ENCODE data around the gene TBC1D22A.

Gene TBC1D22A

DNA sequence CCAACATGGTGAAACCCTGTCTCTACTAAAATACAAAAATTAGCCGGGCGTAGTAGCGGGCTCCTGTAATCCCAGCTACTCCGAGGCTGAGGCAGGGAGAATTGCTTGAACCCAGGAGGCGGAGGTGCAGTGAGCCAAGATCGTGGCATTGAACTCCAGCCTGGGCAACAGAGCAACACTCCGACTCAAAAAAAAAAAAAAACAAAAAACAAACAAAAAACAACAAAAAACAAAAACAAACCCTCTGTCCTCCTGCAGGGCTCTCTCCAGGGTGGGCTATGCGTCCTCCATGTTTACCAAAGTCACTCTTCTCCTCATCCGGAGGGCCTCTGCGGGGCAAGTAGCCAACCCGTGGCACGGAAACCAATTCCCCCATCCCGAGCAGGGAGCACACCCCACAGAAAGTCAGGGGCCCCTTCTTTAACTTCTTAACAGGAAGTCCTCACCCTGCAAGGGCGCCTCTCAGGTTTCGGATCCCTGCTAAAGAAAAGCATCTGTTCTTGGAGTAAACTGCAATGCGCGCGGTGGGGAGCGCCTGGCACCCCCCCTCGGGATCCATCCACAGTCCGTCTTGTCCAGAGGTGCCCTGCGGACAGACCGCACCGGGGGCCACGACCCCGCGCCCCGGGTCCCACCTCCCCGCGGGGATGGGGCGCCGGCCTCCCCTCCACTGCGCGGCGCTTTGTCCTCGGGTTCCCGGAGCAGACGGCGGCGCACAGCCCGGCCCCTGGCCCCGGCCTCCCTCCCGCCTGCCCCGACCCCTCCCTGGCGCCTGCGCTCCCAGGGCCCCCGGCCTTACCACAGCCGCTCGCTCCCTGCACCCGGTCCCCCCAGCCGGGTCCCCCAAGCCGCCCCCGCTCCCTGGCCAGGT, 25.1 kb upstream of the TBC1D22A start:
- peak; percentile 26 for DNase-seq (ENCODE audit: low read depth)

DNA sequence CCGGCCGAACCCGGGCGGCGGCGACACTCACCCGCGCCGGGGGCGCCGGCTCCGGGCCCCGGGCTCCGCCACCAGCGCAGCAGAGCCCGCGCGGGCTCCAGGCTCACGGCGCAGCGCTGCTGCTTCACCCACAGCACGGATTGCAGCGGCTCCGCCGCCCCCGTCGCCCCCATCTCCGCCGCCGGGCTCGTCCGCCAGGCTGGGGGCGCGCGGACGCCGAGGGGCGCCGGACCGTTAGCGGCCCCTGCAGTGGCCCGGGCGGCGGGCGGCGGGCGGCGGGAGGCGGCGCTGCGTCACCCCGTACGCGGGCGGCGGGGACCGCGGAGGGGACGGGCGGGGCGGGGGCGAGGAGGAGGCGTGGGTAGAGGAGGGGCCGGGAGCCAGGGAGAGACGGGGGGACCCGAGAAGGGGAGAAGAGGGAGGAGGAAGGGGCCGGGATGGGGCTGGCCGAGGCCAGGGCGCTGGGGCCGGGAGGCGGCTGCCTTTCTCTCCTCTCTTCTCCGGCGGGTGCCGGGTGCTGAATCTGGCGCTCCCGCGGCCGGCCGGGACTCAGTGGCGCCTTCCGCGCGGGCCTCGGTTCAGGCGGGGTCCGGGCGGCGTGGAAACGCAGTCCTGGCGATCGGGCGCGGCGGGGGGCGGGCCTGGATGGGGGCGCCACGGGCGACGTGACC, 24.3 kb upstream of the TBC1D22A start, which contains the start of gene CERK:
Gene CERK (minus strand): TSS at position 277 of the 671 bp plus-strand sequence. CDS start 104 bp downstream, at position 173.
- DNase-seq (ENCODE audit: low read depth) = peak; percentile 80

DNA sequence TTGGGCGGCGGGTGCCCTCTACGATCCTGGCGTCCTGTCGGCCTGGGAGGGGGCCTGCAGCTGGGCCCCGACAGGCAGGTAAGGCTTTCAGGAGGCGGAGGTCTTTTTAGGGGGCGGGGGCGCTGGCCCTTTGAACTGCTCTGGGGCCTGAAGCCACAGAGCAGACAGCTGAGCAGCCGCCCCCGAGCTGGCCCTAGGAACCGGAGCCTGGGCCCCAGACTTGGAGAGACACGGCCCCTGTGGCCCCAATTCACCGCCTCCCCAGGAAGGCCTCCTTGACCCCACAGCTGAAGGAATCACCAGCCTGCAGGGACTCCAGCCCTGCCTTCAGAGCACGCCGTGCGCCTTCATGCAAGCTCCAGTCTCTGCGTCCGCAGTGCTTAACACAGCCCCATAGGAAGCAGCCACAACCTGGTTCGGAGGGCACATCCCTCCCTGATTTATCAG, 23.8 kb upstream of the TBC1D22A start:
- DNase-seq (ENCODE audit: low read depth) = no peak

DNA sequence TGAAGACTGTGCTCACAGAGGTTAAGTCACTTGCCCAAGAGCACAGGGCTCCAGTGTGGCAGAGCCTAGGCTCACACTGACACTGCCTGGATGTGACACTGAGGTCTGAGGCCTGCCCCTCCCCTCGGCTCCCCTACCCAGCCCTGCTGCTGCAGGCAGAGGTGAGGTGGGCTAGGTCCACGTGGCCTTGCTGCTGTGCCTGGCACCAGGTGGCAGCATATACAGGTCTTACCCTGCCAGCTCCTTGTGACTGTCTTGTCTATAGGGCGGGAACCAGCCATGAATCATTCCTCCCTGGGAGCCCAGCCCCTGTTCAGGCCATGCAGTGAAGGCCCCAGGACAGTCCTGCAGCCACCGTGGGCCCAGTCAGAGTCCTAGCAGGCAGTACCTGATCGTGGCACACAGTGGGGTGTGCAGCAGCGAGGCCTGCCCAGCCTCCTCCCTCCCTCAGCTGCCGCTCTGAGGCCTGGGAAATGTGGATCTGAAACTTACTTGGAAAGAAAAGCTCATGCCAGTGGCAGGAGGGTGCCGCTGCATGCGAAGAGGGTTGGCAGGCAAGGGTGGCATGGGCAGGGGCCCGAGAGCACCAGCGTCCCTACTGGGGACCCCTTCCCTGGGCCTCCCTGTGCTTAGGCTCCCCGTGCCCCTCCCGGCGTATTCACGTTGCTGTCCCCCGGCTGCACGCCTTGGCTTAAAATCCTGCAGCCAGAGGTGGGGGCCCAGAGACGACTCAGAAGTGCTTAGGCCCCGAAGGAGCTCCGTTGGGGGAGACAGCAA, 23.2 kb upstream of the TBC1D22A start:
- DNase-seq (ENCODE audit: low read depth) = peak; percentile 69

DNA sequence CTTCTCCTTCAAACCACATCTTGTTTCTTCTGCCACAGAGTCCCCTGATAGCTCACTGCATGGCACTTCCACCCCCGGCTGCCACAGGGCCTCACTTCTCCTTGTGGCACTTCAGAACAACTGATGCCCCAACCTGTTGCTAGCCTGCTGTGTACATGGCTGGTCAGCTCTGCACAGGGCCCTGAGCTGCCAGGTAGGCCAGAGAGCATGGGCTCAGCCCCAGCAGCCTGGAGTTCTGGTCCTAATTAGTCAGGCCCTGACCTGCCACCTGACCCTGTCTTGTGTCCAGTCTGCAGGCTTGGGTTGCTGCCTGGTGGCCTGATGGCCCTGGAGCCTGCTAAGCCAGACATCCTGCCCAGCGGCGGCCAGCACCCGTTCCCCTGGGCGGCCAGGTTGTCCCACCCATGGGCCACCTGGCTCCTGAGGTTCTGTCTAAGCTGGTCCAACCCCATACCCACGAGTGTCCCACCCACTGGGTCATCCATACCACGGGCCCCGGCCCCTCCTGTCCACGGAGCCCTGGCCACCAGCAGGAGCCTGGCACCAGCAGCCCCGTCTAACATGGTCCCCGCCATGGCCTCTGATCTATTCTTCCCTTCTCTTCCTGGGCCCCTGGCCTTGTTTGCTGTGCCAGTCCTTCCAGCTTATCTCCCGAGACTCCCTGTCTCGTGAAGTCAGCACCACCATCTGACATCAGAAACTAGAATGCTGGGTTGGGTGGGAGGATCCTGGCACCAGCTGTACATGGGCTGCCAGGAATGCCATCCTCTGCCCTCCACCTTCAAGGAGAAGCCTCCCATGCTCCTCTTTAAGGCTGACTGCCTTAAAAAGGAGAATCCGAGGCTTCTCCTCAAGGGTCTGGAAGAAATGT, 21.3 kb upstream of the TBC1D22A start:
- peak; percentile 16 for DNase-seq (ENCODE audit: low read depth)

DNA sequence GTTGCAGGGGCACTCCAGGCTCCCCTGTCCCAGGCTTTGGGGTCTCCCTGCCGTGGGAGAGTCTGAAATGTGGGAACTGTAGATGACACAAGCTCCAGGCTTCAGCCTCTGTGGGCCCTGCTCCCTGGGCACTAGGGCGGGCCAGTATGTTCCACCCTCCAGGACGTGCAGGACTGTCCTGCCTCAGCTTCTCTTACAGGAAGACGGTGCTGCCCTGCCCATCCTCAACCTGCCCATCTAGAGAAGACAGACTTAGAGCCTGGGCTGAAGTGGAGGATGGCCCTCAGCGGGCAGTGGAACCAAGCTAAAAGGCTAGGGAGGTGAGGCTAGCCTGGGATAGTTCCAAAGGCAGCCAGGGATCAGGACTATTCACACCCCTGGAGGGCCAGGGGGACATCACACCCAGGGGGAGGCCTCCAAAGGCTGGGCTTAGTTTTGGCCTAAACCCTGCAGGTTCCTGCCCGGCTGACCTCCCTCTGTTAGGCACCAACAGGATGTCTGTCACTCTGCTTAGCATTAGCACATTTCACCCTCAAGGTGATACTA, 20.4 kb upstream of the TBC1D22A start:
- no peak for DNase-seq (ENCODE audit: low read depth)

DNA sequence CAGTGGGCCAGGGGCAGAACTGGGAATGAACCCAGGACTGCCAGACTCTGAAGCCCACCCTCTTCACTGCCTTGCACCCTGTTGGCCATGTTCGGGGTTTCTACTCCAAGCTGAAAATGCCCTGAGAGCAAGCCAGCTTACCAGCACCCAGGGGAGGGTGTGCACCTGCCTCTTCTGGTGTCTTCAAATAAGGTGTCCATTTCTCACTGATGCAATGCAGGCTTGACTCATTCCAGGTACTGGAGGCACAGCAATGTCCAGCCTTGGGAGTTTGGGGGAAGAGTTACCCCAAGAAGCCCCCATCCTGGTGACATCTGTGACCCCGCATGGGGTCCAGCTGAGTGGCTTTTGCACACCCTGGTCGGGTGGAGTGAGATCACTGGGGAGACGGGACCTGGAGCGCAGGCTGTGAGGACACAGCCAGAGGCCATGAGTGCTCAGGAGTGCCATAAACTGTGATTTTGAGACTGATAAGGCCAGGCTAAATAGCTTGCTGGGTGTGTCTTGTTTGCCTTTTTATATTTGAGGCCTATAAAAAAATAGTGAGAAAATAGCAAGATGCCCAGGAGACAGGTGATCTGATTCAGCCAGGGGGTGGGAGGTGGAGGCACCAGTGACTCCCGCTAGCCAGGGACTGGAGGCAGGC, 19.8 kb upstream of the TBC1D22A start:
- no peak for DNase-seq (ENCODE audit: low read depth)

DNA sequence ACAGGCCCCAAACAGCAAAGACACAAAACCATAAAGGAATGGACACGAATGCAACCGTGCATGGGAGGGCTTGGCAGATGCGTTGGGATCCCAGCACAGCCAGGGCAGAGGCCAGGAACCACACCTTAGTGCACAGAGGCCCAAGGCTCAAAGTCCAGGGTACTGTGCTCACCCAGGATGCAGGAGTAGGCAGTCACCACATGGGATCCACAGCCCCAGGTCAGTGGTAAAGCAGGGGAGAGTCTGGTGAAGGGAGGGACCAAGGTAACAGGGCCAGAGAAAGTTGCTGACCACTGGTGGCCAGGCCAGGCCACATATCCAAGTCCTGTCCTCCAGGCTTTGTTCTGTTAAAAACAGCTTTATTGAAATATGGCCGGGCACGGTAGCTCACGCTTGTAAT, 17.9 kb upstream of the TBC1D22A start:
- DNase-seq (ENCODE audit: low read depth) = no peak

DNA sequence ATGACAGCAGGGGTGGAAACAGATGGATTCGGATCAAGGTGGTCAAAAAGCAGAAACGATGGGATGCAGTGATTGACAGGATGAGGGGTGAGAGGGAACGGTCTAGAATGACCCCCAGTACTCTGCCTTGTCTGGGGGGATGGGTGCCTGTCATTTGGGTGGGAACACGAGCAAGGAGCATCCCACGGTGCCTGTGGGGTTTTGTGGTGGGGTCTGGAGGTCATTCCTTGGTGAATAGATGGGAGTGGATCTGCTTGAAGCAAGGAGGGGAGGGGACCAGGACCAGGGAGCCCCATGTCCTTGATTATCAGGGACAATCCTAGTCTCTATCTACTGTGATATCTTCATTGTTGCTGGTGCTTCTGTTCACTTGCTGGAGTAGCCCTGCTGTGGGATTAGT, 16.3 kb upstream of the TBC1D22A start:
- DNase-seq (ENCODE audit: low read depth) = no peak

DNA sequence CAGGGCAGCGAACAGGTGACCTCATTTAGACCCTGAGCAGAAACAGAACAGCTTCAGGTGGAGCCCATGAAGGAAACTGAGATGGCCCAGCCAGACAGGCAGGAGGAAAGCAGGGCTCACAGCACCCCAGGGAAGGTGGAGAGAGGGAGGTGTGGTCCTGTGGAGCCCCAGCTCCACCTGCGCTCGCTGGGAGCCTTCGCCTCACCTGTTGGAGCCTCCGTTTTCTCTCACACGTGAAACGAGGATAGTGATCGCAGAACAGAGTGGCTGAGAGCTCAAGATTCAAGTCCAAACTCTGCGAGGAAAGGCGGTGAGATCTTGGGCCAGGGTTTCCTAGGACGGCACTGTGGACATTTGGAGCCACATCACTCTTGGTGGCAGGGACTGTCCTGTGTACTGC, 15.8 kb upstream of the TBC1D22A start:
- DNase-seq (ENCODE audit: low read depth) = no peak

DNA sequence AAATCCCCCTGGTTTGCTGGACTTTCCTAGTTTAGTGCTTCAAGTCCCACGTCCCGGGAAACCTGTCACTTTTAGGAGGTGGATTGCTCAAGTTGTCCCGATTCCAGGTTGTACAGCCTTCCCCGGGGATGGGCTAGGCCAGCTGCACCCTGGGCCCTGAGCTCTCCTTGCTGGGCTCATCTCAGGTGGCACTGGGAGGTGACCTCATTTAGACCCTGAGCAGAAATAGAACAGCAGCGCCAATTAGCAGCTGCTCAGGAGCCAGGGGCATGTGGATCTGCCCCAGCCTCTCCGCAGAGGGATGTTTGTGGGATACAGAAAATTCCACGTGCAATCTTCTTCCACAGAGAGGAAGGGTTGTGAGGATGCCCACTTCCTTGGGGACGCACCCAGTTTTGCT, 14.8 kb upstream of the TBC1D22A start:
- DNase-seq (ENCODE audit: low read depth) = no peak

DNA sequence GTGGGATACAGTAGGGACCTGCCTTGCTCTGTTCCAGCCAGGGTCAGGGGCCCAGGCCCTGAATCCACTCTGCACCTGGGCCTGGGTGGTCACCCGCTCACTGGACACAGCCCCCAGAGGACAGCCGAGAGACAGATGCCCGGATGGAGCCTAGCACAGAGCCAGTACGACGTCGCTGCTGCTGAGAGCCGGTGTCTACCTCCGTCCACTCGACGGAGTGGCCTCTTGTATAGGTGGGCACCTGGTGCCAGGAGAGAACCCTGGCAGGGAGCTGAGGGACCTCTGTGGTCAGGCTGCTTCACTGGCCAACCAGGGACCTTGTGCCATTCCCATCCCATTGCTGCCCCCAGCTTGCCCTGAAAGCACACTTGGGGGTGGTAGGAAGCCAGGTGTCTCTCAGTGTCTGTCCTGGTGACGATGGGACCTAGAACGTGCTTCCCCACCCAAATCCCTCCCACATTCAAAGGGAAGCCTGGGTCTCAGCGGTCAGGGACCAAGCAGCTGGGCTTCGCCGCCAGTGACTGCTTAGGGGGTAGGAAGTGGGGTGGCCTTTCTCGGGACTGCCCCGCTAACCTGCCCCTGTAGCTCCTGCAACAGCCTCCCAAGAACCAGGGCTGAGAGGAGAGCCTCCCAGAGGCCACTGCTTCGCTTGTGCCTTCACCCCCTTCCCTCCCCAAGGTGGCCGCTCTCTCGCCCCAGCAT, 14.1 kb upstream of the TBC1D22A start:
- DNase-seq (ENCODE audit: low read depth) = no peak

DNA sequence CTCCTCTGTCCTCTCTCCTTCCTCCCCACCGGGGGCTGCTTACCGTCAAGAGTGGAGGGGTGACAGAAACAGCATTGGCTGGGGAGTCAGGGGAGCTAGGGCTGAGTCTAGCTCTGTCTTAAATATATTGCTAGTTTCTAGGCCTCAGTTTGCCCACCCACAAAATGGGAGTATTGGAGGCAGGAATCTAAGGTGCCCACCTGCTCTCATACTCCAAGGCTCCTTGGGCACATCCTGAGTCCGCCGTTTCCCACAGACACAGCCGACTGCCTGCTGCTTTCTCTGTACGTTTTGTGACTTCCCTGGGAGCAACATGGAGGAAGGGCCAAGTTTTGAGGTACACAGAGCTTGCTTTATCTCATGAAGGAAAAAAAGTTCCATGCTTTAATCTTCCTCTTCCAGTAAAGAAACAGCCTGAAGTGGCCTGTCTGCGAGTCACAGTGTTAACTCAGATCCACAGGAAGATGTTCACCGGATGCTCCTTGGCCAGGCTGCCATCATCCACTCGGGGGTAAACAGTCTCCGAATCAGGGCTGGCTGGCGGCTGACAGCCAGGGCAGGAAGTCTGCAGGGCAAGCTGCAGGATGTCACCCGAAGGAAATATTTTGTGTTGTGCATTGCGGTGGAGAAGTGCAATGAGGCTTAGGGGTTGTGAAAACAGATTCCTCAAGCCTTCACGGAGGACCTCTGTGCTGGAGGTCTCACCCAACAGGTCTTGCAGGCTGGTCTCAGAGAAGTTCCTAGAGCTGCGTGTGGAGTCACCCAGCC, 13.4 kb upstream of the TBC1D22A start:
- peak; percentile 54 for DNase-seq (ENCODE audit: low read depth)

DNA sequence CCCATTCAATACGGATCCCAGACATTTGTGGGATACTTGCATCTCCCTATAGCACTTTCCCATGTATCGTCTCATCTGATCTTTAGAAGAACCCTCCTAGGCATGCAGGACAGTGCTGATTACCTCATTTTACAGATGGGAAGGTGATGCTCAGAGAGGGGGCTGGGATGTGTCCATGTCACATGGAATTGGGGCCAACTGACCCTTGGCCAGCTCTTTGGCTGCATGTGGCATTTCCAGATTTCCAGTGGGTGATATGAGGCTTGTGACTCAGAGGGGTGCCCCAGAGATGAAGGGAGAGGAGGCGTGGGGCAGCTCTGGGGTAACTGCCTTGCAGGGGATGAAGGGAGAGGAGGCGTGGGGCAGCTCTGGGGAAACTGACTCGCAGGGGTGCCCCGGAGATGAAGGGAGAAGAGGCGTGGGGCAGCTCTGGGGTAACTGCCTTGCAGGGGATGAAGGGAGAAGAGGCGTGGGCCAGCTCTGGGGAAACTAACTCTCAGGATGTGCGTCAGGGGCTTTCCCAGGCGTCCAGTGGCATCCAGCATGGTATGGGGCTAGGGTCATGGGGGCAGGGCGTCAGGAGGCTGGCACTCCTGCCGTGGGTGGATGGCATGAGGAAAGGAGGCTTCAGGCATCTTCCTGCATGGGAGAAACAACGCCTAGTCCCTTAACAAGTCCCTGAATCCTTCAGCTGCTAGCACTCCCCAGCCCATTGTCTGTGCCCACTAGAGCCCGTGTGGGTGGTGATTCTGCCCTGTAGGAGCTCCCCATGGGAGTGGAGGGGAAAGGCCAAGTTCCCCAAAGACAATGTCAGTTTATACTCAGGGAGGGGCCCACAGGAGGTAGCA, 12.5 kb upstream of the TBC1D22A start:
- DNase-seq (ENCODE audit: low read depth) = no peak

DNA sequence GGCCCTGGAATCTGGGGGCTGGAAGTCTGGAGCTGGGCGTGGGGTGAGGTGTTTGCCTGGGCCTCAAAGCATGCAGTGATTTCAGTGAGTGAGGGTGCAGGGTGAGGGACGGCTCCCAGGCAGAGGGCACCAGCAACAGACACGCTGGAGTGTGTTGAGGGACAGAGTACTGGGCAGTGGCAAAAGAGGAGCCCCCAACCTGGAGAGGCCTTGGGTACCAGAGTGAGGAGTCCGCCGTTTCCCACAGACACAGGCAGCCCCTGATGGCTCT, 12.0 kb upstream of the TBC1D22A start:
- no peak for DNase-seq (ENCODE audit: low read depth)

DNA sequence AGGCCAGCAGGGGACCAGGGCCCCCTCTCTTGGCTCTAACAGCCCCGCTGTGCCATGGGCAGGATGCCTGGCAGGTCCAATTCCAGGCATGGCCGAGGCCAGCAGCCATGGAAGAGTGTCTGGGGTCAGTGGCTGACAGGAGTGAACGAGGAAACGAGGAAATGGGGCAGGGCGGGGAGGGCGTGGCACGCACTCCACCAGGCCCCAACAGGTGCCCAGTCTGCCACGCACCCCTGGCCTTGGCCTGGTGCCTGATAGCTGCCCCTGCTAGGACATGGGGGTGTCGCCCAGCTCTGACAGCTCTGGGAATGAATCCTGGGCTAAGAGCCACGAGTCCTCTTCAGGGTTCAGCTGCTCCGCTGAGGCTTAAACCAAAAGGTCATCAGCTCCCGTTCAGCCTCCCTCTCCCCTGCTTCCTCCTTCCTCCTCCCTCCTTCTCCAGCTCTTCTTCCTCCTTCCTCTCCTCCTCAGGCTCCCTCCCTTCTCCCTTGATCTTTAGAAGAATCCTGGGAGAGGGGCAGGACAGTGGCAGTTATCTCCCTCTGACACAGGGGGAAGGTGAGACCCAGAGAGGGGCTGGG, 11.5 kb upstream of the TBC1D22A start:
- DNase-seq (ENCODE audit: low read depth) = no peak

DNA sequence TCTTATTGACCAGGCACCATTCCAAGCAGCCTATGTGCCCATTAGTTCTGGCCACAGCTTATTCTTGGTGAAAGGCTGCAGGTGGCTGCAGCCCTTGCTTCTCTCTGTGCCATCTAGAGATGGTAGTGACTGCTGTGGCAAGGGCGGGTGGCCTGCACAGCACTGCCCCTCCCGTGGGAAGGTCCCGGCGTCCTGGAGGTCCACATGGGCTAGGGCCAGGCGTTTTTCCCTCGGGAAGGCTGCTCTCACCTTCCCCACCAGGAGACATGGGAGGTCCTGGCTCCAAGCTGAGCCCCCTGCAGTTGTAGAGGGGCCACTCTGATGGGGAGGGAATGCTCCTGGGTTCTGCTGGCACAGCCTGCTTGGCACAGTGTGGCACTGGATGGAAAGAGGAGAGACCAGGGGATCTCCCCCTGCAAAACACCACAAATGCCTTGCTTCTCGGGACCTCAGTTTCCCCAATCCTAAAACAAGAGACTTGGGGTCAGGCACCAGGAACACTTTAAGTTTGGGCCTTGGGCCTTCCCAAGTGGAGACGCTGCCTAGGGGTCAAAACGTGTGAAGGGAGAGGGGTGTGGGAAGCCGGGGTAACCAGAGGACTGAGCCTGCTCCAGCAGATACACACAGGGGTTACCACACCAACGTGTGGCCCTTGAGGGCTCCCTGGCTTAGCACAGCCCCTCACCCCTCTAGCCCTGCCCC, 10.0 kb upstream of the TBC1D22A start:
- DNase-seq (ENCODE audit: low read depth) = no peak

DNA sequence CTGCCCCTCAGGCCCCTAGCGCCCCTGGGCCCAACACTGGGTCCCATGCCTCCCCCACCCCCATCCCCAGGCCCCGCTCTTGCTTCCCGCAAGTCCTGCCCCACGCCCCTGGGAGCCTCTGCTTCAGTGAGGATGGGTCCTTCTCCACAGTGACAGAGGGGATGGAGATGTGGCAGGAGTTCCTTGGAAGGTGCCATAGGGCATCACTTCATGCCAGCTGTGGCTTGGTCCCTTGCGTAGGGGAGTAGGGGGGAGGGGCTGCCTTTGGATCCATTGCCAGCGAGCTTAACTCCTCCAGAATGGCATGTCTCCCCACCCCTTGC, 9.5 kb upstream of the TBC1D22A start:
- no peak for DNase-seq (ENCODE audit: low read depth)

All from fibroblast of gingiva (primary cell).